Immature natural killer cell (primary cell): ENCODE measurements around the gene HSD17B14. TPM values are rescaled to one million over a fixed set of nuclear protein-coding genes. Genes with fewer than 3 reads are reported as not detected.

Source experiments
- DNase-seq, 3 donors: peaks; one replicate each; pipeline ENCODE4 v3.0.0; 2022; ENCODE audit warnings: mixed read lengths in 1 of 3
- H3K27ac Mint-ChIP-seq, 6 donors: one replicate each; pipeline ENCODE4 v1.8.0; 2020; ENCODE audit warnings: mixed read lengths in 6 of 6, mild to moderate bottlenecking in 5 of 6, inconsistent platforms in 4 of 6, moderate library complexity in 3 of 6
- H3K27me3 Mint-ChIP-seq, 3 donors: one replicate each; pipeline ENCODE4 v1.8.0; 2020 to 2021; ENCODE audit warnings: low read depth in 3 of 3, mild to moderate bottlenecking in 3 of 3, mixed read lengths in 3 of 3, moderate library complexity in 3 of 3, inconsistent platforms in 1 of 3
- H3K36me3 Mint-ChIP-seq, 3 donors: one replicate each; pipeline ENCODE4 v1.8.0; 2020; ENCODE audit warnings: mixed read lengths in 3 of 3, inconsistent platforms in 2 of 3, mild to moderate bottlenecking in 2 of 3
- H3K4me1 Mint-ChIP-seq, 2 donors: one replicate each; pipeline ENCODE4 v1.8.0; 2020; ENCODE audit warnings: inconsistent platforms in 2 of 2, mild to moderate bottlenecking in 2 of 2, mixed read lengths in 2 of 2, moderate library complexity in 1 of 2
- H3K4me3 Mint-ChIP-seq, 5 donors: one replicate each; pipeline ENCODE4 v1.8.0; 2020; ENCODE audit warnings: mild to moderate bottlenecking in 5 of 5, mixed read lengths in 5 of 5, inconsistent platforms in 3 of 5, moderate library complexity in 3 of 5
- H3K9me3 Mint-ChIP-seq, 6 donors: one replicate each; pipeline ENCODE4 v1.8.0; 2020; ENCODE audit warnings: mild to moderate bottlenecking in 6 of 6, mixed read lengths in 6 of 6, inconsistent platforms in 4 of 6, moderate library complexity in 3 of 6
- polyA plus RNA-seq, 3 donors: library from polyadenylated mRNA; unstranded; fragments of 300-500 nt; fragmentation: Illumina TruSeq; gene quantifications; one replicate each; pipeline ENCODE4 v1.2.3, GENCODE V29; 2021

HSD17B14 gene
- polyA plus RNA-seq, 3 donors from 2014 or later = not detected

- peaks cover 15 to 16% of the 10 kb centered on the region in 2 donors for H3K4me1 Mint-ChIP-seq
- DNase-seq = no peak
- no peaks in the 10 kb centered on the region for H3K9me3 Mint-ChIP-seq
- H3K27me3 Mint-ChIP-seq = peaks cover 4 to 17% (median 9%) of the 10 kb centered on the region in 3 donors
- H3K4me3 Mint-ChIP-seq = peak overlapping the region in 1 of 5 donors; percentile 5
- H3K36me3 Mint-ChIP-seq = no peaks in the 10 kb centered on the region
- H3K27ac Mint-ChIP-seq = no peak overlapping the region
Observed at GRCh38 chr19:48833049-48833448, 3.2 kb downstream of the HSD17B14 start.

DNA sequence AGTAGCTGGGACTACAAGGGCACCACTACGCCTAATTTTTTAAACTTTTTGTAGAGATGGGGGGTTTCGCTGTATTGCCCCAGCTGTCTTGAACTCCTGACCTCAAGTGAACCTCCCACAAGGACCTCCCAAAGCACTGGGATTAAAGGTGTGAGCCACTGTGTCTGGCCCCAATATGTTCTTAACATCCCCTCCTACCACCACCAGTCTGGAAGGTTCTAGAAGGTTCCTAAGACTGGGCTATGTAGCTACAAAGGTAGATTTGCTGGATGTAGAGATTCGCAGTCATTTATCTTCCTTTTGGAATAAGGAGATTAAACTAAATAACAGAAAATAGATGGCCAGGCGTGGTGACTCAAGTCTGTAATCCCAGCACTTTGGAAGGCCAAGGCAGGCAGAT lies 5.3 kb downstream of the HSD17B14 start:
- no peaks in the 10 kb centered on the region for H3K9me3 Mint-ChIP-seq
- H3K27me3 Mint-ChIP-seq = peaks cover 2 to 16% (median 3%) of the 10 kb centered on the region in 3 donors
- H3K36me3 Mint-ChIP-seq = no peaks in the 10 kb centered on the region
- no peak overlapping the region for H3K27ac Mint-ChIP-seq
- DNase-seq = no peak
- H3K4me3 Mint-ChIP-seq = no peak overlapping the region
- H3K4me1 Mint-ChIP-seq = peaks cover 5 to 6% of the 10 kb centered on the region in 2 donors

DNA sequence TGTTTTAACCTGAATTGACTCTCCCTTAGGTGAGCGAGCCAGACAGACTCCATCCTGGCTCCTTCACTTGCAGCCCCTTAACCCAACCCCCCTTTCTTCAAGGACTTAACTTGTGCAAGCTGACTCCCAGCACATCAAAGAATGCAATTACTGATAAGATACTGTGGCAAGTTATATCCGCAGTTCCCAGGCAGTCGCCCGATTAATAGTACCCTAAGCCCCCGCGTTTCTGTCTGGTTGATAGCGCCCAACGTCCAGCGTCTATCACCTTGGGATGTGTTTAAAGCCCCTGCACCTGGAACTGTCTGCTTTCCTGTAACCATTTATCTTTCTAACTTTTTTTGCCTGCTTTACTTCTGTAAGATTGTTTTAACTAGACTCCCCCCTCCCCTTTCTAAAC lies 6.2 kb downstream of the HSD17B14 start:
- peaks cover 0 to 12% (median 4%) of the 10 kb centered on the region in 3 donors for H3K27me3 Mint-ChIP-seq
- H3K36me3 Mint-ChIP-seq = no peaks in the 10 kb centered on the region
- no peaks in the 10 kb centered on the region for H3K9me3 Mint-ChIP-seq
- no peak overlapping the region for H3K27ac Mint-ChIP-seq
- DNase-seq = no peak
- no peak overlapping the region for H3K4me3 Mint-ChIP-seq
- H3K4me1 Mint-ChIP-seq = no peaks in the 10 kb centered on the region

- no peak overlapping the region for H3K4me3 Mint-ChIP-seq
- no peaks in the 10 kb centered on the region for H3K36me3 Mint-ChIP-seq
- no peaks in the 10 kb centered on the region for H3K4me1 Mint-ChIP-seq
- H3K27me3 Mint-ChIP-seq = peaks cover 0 to 9% (median 4%) of the 10 kb centered on the region in 3 donors
- H3K27ac Mint-ChIP-seq = no peak overlapping the region
- H3K9me3 Mint-ChIP-seq = no peaks in the 10 kb centered on the region
- DNase-seq = no peak
Observed at GRCh38 chr19:48826606-48827020, 9.7 kb downstream of the HSD17B14 start.

DNA sequence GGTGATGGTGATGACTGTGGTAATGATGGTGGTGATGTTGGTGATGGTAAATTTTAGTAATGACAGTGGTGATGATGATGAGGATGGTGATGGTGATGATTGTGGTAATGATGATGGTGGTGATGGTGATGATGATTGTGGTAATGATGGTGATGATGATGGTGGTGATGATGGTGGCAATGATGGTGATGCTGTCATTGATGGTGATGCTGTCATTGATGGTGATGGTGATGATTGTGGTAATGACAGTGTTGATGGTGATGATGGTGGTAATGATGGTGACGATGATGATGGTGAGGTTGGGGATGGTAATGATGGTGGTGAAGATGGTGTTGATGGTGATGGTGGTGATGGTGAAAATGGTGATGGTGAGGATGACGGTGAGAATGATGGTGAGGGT lies 13.8 kb downstream of the HSD17B14 start:
- Mint-ChIP-seq H3K27me3 (peaks cover 0 to 4% (median 2%) of the 10 kb centered on the region in 3 donors), H3K27ac (no peak overlapping the region), H3K4me1 (no peaks in the 10 kb centered on the region)

GRCh38 chr19:48821633-48822032 lies 14.7 kb downstream of the HSD17B14 start:
- no peak for DNase-seq
- H3K4me1 Mint-ChIP-seq = no peaks in the 10 kb centered on the region
- H3K36me3 Mint-ChIP-seq = no peaks in the 10 kb centered on the region
- no peak overlapping the region for H3K4me3 Mint-ChIP-seq
- no peaks in the 10 kb centered on the region for H3K9me3 Mint-ChIP-seq
- H3K27ac Mint-ChIP-seq = no peak overlapping the region
- H3K27me3 Mint-ChIP-seq = peaks cover 0 to 2% (median 0%) of the 10 kb centered on the region in 3 donors

More for the DNA sequence above, 13.8 kb downstream of the HSD17B14 start:
- Mint-ChIP-seq H3K9me3 (no peaks in the 10 kb centered on the region), H3K4me3 (no peak overlapping the region), H3K36me3 (no peaks in the 10 kb centered on the region)
- DNase-seq = no peak

DNA sequence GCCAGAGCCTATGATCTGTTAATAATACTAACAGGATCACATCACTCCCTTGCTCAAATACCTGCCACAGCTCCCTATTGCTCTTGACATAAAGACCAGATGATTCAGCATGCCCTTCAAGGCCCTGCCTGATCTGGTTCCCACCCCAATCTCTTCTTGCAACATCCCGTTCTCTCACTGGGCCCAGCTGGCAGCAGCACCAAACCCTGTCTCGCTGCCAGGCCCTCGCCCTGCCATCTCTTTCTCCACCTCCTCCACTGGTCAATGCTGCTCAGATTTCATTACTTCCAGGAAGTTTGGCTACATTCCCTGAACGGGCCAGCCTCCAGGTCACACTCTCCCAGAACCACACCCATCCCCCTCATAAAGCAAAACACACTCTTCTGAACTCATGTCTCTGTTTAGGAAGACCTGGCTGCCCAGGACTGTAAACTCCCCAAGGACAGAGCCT lies 16.9 kb downstream of the HSD17B14 start:
- Mint-ChIP-seq H3K27me3 (no peaks in the 10 kb centered on the region), H3K4me1 (no peaks in the 10 kb centered on the region), H3K9me3 (no peaks in the 10 kb centered on the region), H3K4me3 (no peak overlapping the region), H3K27ac (peak overlapping the region in 2 of 6 donors; percentile 15 to 47), H3K36me3 (no peaks in the 10 kb centered on the region)
- no peak for DNase-seq

DNA sequence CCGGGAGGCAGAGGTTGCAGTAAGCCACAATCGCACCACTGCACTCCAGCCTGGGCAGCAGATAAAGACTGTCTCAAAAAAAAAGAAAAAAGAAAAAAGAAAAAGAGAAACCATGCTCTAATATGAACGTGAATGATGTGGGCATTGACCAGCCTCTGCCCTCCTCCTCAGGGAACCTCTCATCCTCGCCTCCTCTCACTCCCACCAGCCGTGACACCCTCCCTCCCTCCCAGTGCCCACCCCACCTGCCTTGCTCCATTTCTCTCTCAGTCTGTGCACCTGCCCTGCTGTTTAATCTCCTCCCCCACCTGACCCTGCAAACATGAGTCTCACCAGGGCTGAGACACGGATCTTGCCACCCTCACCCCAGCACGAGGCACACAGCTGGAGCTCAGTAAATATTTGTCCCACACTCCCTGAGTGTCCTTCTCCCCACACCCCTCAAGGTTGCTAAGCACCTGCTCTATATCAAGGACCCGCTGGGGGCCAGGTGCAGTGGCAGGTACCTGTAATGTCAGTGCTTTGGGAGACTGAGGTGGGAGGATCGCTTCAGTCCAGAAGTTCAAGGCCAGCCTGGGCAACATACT lies 18.0 kb downstream of the HSD17B14 start:
- no peak for DNase-seq
- Mint-ChIP-seq H3K9me3 (no peaks in the 10 kb centered on the region), H3K27ac (no peak overlapping the region), H3K27me3 (peaks cover 0 to 2% (median 0%) of the 10 kb centered on the region in 3 donors), H3K4me1 (no peaks in the 10 kb centered on the region), H3K36me3 (no peaks in the 10 kb centered on the region), H3K4me3 (no peak overlapping the region)

DNA sequence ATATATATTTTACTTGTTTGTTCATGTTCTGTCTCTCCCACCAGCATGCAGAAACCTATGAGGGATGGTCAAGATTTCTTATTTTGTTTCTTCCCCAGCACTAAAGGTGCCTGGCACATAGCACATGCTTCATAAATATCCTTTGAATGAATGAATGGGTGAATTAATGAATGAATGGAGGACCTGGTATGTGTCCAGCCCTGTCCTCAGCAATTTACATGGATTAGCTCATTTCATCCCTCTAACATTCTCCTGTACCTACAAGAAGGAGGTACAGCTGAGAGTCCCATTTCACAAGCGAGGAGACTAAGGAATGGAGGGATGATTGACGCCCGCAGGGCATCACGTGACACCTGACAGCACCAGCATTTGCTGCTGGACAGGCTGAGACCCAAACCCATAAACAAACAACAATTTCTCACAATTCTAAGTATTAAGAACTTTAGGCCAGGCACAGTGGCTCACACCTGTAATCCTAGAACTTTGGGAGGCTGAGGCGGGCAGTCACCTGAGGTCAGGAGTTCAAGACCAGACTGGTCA lies 18.6 kb downstream of the HSD17B14 start:
- Mint-ChIP-seq H3K36me3 (no peaks in the 10 kb centered on the region), H3K27ac (no peak overlapping the region)
- DNase-seq = no peak

GRCh38 chr19:48815870-48816501 lies 20.3 kb downstream of the HSD17B14 start:
- Mint-ChIP-seq H3K27me3 (peaks cover 2 to 4% (median 2%) of the 10 kb centered on the region in 3 donors), H3K27ac (no peak overlapping the region), H3K4me3 (no peak overlapping the region), H3K4me1 (peaks cover 7% of the 10 kb centered on the region in 2 donors), H3K36me3 (no peaks in the 10 kb centered on the region), H3K9me3 (no peaks in the 10 kb centered on the region)
- no peak for DNase-seq

More for the DNA sequence above, 18.6 kb downstream of the HSD17B14 start:
- H3K9me3 Mint-ChIP-seq = no peaks in the 10 kb centered on the region
- peaks cover 0 to 4% (median 0%) of the 10 kb centered on the region in 3 donors for H3K27me3 Mint-ChIP-seq
- peaks cover 2 to 3% of the 10 kb centered on the region in 2 donors for H3K4me1 Mint-ChIP-seq
- H3K4me3 Mint-ChIP-seq = no peak overlapping the region

DNA sequence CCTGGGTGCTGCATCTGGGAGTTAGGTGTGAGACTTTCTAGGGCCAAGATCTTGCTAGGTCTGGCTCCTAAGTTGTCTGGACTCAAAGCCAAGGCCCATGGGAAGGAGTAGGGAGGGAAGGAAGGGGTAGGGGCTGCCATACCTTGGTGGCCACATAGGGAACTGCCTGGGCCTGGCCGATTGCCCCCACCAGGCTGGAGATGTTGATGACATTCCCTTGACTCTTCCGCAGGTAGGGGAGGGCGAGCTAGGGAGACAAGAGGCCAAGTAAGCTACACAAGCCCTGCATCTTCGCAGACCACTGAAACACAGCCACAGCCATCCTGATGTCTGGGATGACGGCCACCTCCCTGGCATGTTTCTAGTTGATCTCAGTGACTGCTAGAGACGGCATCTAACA lies 21.4 kb downstream of the HSD17B14 start:
- H3K4me1 Mint-ChIP-seq = peaks cover 14 to 15% of the 10 kb centered on the region in 2 donors
- H3K36me3 Mint-ChIP-seq = no peaks in the 10 kb centered on the region
- H3K27ac Mint-ChIP-seq = no peak overlapping the region
- peaks cover 2 to 5% (median 2%) of the 10 kb centered on the region in 3 donors for H3K27me3 Mint-ChIP-seq
- H3K9me3 Mint-ChIP-seq = no peaks in the 10 kb centered on the region
- H3K4me3 Mint-ChIP-seq = no peak overlapping the region
- no peak for DNase-seq

DNA sequence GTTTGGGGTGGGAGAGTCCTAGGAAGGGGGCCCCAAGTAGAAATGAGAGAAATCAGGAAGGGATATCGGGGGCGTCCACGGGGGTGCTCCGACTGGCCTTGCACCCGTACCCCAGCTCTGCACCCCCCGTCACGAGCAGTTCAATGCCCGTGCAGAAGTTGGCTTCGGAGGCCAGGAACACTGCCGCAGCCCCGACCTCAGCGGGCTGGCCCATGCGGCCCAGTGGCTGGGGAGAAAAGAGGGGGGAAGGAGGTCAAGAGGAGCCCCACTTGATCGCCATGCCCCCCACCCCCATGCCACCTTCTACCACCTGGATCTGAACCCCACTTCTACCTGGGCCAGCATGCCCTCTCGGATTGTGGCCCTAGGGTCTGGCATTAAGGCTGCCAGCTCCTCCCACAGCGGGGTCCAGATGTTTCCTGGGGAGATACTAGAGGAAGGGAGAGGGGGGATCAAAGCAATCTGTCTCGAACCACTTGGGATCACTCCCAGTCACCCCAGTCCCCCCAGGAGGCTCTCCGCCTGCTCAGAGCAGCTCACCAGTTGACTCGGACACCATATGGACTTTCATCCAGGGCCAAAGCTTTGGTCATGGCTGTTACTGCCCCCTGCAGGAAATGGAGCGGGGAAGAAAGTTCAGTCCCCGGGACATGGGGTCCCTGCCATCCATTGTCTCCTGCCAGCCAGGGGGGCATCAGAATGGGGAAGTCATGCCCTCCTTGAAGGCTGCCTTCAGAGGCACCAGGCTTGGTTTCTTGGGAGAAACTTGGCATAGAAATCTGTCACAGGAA lies 23.0 kb downstream of the HSD17B14 start:
- Mint-ChIP-seq H3K27me3 (peaks cover 2 to 7% (median 2%) of the 10 kb centered on the region in 3 donors), H3K36me3 (no peaks in the 10 kb centered on the region), H3K27ac (no peak overlapping the region), H3K9me3 (no peaks in the 10 kb centered on the region), H3K4me1 (peaks cover 17 to 21% of the 10 kb centered on the region in 2 donors), H3K4me3 (peak overlapping the region in 4 of 5 donors; percentile 71 to 79 (median 72))
- no peak for DNase-seq

DNA sequence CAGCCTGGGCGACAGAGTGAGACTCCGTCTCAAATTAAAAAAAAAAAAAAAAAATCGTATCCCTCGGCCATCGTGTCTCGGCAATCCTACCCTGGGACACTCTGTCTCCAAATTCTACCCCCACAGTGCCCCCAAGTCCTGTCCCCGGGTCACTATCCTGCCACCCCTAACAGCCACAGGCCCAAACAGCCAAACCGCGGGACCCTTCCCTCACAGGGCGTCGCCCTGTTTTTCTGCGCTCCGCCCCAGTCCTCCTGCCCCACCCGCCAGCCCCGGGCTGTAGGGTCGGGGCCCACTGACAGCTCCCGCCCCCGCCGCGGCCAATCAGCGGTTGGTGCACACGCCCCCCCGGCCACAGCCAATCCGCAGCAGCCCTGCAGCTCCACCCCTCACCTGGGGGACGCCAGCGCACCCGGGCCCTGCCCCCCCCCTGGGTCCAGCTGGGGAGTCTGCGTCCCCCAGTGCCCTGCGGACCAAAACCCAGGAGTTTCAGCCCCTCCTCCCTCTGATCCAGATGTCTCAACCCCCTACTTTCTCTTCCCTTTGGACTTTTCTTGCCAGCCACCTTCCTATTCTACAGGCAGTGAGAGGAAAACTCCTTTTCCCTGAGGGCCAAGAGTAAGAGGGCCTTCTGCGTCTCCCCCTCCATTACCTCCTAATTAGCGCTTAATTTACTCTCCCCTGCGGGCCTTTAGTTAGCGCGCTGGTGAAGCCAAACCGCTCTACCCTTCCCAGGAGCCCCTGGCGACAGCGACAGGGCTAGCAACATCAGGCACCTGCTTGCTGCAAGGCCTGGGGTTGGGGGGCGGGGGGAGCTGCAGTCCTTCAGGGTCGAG lies 24.0 kb downstream of the HSD17B14 start:
- peak overlapping the region; percentile 71 to 88 (median 75) for H3K4me3 Mint-ChIP-seq
- peak; percentile 23 to 26 (median 26) for DNase-seq
- peaks cover 0 to 6% (median 0%) of the 10 kb centered on the region in 3 donors for H3K36me3 Mint-ChIP-seq
- H3K9me3 Mint-ChIP-seq = peaks cover 0 to 1% (median 0%) of the 10 kb centered on the region in 6 donors
- H3K27ac Mint-ChIP-seq = peak overlapping the region in 2 of 6 donors; percentile 42 to 78
- H3K4me1 Mint-ChIP-seq = peaks cover 23% of the 10 kb centered on the region in 2 donors
- peaks cover 2 to 7% (median 2%) of the 10 kb centered on the region in 3 donors for H3K27me3 Mint-ChIP-seq
